Spleen (tissue), 7 donors: ENCODE results near the gene DOCK9.

Source experiments
- POLR2A ChIP-seq, 3 donors: fragments of 450-650 bp; IDR thresholded peaks; one replicate each; pipeline ENCODE4 v1.5.1; 2017; ENCODE audit warnings: antibody characterized with exemption in 3 of 3, mild to moderate bottlenecking in 1 of 3
- POLR2AphosphoS5 ChIP-seq, 3 donors: sonication (generic); formaldehyde crosslinking; IDR thresholded peaks; one replicate each; pipeline ENCODE4 v1.5.1; 2017; ENCODE audit warnings: antibody characterized with exemption in 3 of 3
- TF ChIP-seq, protein P1 (sequence below), 11 experiments: fragments of 200-600 bp in 7 of 11; fragments of 450-650 bp in 4 of 11; sonication (generic) in 4 of 11; IDR thresholded peaks in 8 of 11; conservative IDR thresholded peaks in 3 of 11; 1 replicate in 7 of 11; 2 replicates in 4 of 11; pipeline versions ENCODE4 v1.4.0 to v1.8.0; 2016 to 2021; ENCODE audit warnings: antibody characterized with exemption in 11 of 11, inconsistent platforms in 4 of 11, mild to moderate bottlenecking in 1 of 11
- donor health status: DM: no; HTN: no; CAD: no; lungs with moderate emphysema.
- donor health status: DM: no; HTN: no; CAD: no.
- donor health status: DM: no; HTN: no; CAD: no.

DNA sequence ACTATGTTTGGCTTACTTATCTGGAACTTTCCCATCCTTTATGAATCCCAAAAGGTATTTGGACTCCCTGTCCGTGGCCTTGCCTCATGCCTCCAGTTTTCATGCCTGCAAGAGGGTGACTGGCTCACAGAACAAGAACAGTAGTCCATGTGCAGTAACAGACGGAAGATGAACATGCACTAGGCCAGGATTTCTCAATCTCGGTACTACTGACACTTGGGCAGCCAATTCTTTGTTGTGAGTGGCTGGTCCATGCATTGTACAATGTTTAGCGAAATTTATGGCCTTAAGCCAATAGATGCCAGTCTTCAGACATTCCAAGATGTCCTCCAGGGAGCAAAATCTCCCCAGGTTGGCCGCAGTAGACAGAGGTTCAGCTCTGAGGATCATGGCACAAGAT lies 61.9 kb downstream of the DOCK9 start:
- TF ChIP-seq, protein P1, sequence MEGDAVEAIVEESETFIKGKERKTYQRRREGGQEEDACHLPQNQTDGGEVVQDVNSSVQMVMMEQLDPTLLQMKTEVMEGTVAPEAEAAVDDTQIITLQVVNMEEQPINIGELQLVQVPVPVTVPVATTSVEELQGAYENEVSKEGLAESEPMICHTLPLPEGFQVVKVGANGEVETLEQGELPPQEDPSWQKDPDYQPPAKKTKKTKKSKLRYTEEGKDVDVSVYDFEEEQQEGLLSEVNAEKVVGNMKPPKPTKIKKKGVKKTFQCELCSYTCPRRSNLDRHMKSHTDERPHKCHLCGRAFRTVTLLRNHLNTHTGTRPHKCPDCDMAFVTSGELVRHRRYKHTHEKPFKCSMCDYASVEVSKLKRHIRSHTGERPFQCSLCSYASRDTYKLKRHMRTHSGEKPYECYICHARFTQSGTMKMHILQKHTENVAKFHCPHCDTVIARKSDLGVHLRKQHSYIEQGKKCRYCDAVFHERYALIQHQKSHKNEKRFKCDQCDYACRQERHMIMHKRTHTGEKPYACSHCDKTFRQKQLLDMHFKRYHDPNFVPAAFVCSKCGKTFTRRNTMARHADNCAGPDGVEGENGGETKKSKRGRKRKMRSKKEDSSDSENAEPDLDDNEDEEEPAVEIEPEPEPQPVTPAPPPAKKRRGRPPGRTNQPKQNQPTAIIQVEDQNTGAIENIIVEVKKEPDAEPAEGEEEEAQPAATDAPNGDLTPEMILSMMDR (IDR thresholded peaks at IDR 0.05 in 8 of 11, conservative IDR thresholded peaks at IDR 0.05 in 3 of 11) = no peak
- TF ChIP-seq POLR2AphosphoS5 (IDR thresholded peaks at IDR 0.05) (no peak), POLR2A (IDR thresholded peaks at IDR 0.05) (no peak)
